HG03159 (cell line): ENCODE measurements around the gene OTUD3.

ENCODE experiments used
- ATAC-seq: cut with Tn5 transposase; IDR thresholded peaks from one replicate; pipeline ENCODE4 v1.9.1; 2021; ENCODE audit warnings: mild to moderate bottlenecking, moderate library complexity; ENCODE audit not compliant: unreplicated experiment

The OTUD3 gene

GRCh38 chr1:19946331-19946751 is 64.1 kb downstream of the OTUD3 start:
- ATAC-seq, result no peak

GRCh38 chr1:19946971-19947370 is 64.8 kb downstream of the OTUD3 start:
- no peak for ATAC-seq

GRCh38 chr1:19949016-19949415 is 66.8 kb downstream of the OTUD3 start:
- no peak for ATAC-seq

GRCh38 chr1:19954059-19954458 is 71.9 kb downstream of the OTUD3 start:
- no peak for ATAC-seq

DNA sequence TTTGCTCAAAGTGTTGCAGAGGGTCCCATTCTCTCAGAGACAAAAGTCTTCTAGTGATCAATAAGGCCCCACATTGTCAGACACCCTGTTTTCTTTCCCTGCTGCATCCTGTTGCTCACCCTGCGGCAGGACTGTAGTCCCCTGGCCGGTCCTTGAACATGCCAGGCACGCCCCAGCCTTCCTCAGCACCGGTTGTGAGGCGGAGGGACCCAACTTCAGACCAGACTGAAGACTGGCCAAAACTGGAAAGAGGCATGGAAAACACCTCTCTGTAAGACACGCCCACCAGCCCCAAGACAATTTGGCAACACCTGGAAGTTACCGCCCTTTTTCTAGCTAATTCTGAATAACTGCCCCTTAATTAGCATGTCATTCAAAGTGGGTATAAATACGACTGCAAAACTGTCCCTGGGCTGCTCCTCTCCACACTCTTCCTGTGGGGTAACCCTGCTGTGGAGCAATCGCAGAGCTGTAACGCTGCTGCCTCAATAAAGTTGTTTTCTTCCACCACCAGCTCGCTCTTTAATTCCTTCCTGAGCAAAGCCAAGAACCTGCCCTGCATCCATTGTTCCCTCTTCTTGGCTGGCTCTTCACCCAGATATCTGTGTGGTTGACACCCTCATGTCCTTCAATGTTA is 73.5 kb downstream of the OTUD3 start:
- ATAC-seq, result no peak

DNA sequence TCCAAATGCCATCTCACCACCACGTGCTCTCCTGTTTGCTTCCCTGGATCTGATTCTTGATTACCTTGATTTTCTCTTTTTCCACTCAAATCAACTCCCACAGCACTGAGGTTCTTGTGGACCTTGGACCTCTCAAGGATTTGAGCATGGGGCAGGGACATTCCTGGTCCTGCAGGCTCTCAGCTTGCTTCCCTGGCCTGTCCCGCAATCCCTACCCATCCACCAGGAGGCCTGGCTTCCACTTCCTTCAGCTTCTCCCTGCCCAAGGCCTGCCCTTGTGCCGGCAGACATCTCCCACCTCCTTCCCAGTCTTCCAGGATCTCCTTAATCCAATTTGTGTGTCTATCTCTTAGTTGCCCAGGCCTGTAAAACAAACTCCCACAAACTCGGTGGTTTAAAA is 75.6 kb downstream of the OTUD3 start:
- ATAC-seq, result no peak

GRCh38 chr1:19960591-19960990 is 78.4 kb downstream of the OTUD3 start:
- ATAC-seq, result no peak
